ENCODE measurements around the gene CCL19. TPM values are rescaled to one million over a fixed set of nuclear protein-coding genes. Genes with fewer than 3 reads are reported as not detected.

CCL19 gene
- total RNA-seq, 4 donors from 2014 or later: 0.57 to 0.71 TPM; not detected in 2

DNA sequence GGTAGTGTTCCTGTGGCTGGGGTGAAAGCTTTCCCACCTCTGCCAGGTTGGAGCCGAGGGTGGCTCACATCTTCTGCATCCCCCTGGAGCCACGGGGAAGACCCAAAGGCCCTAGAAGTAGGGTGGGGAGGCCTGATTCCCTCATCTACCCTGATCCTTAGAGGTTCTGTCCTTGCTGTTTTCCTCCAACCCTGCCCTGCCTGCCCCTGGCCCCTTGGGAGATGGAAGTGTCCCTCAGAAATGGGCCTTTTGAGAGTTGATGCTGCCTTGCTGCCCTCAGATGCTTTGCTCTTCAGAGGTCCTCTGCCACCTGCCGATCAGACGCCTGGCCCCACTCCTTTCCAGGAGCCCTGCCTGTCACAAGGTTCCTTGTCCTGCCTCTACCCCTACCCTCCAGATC lies 6.3 kb downstream of the CCL19 start:
- no peak for DNase-seq (ENCODE audit: extremely low spot score)
- TF ChIP-seq EP300 (IDR thresholded peaks at IDR 0.05): no peak
- Histone ChIP-seq H3K36me3 (peaks cover 0 to 18% (median 8%) of the 10 kb centered on the region in 4 donors), H3K4me1 (peaks cover 0 to 10% (median 0%) of the 10 kb centered on the region in 4 donors), H3K4me3 (no peak overlapping the region), H3K27ac (replicated peaks in 1 of 4) (no peak overlapping the region), H3K9me3 (no peaks in the 10 kb centered on the region), H3K27me3 (no peaks in the 10 kb centered on the region)
- WGBS: 84% methylated on average over 4 of the region's 4 CpGs
- intact Hi-C loops (cut with DNase I): no loop called here

DNA sequence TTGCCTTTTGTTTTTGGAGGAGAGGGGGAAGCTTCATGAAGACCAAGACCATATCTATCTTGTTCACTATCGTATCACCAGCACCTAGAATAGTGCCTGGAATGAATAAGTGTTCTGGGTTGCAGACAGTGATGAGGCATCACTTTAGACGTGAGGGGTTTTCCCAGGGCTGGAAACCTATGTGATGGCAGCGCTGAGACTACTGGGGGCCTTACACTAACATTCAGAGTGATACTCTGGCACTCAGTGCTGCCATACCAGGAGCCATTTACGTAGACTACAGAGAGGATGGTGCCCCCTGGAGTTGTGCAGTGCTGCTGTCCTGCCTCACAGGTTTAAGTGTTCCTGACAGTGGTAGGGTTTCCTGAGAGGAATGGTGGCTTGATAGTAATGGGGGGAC lies 6.9 kb downstream of the CCL19 start:
- Histone ChIP-seq H3K9me3 (no peaks in the 10 kb centered on the region), H3K4me3 (no peak overlapping the region), H3K4me1 (peaks cover 0 to 10% (median 0%) of the 10 kb centered on the region in 4 donors), H3K27me3 (no peaks in the 10 kb centered on the region), H3K27ac (replicated peaks in 1 of 4) (no peak overlapping the region), H3K36me3 (peaks cover 0 to 18% (median 8%) of the 10 kb centered on the region in 4 donors)
- 90% methylated on average over 4 of the region's 4 CpGs for WGBS
- intact Hi-C loops (cut with DNase I): no loop called here
- TF ChIP-seq CTCF (IDR thresholded peaks at IDR 0.05): no peak
- no peak for TF ChIP-seq POLR2AphosphoS5 (IDR thresholded peaks at IDR 0.05)
- TF ChIP-seq POLR2A (IDR thresholded peaks at IDR 0.05; ENCODE audit: low read depth): no peak
- no peak for TF ChIP-seq EP300 (IDR thresholded peaks at IDR 0.05)
- DNase-seq (ENCODE audit: extremely low spot score): no peak

GRCh38 chr9:34675869-34676268 lies 15.2 kb downstream of the CCL19 start:
- 100% methylated on average over 2 of the region's 2 CpGs for WGBS
- Histone ChIP-seq H3K4me3 (no peak overlapping the region), H3K27ac (replicated peaks in 1 of 4) (no peak overlapping the region), H3K4me1 (no peaks in the 10 kb centered on the region), H3K27me3 (no peaks in the 10 kb centered on the region), H3K9me3 (no peaks in the 10 kb centered on the region), H3K36me3 (peaks cover 0 to 13% (median under 1%) of the 10 kb centered on the region in 4 donors)
- DNase-seq (ENCODE audit: extremely low spot score): no peak
- intact Hi-C loops (cut with DNase I): no loop called here
- TF ChIP-seq CTCF (IDR thresholded peaks at IDR 0.05) (no peak), POLR2A (IDR thresholded peaks at IDR 0.05; ENCODE audit: low read depth) (no peak), POLR2AphosphoS5 (IDR thresholded peaks at IDR 0.05) (no peak), EP300 (IDR thresholded peaks at IDR 0.05) (no peak)

GRCh38 chr9:34675048-34675714 lies 15.9 kb downstream of the CCL19 start:
- DNase-seq (ENCODE audit: extremely low spot score): no peak
- Histone ChIP-seq H3K4me3 (no peak overlapping the region), H3K36me3 (peaks cover 0 to 14% (median 0%) of the 10 kb centered on the region in 4 donors), H3K27ac (replicated peaks in 1 of 4) (no peak overlapping the region), H3K9me3 (no peaks in the 10 kb centered on the region), H3K4me1 (no peaks in the 10 kb centered on the region), H3K27me3 (no peaks in the 10 kb centered on the region)
- TF ChIP-seq EP300 (IDR thresholded peaks at IDR 0.05) (no peak), CTCF (IDR thresholded peaks at IDR 0.05) (peak; percentile 24 to 39 (median 37))
- 44% methylated on average over 10 of the region's 10 CpGs for WGBS
- intact Hi-C loops (cut with DNase I): no loop called here

- no peaks in the 10 kb centered on the region for H3K4me1 ChIP-seq
- 93% methylated on average over 3 of the region's 3 CpGs for WGBS
- DNase-seq (ENCODE audit: extremely low spot score): no peak
- intact Hi-C loops (cut with DNase I): no loop called here
- TF ChIP-seq POLR2AphosphoS5 (IDR thresholded peaks at IDR 0.05): no peak
- TF ChIP-seq CTCF (IDR thresholded peaks at IDR 0.05): no peak
- TF ChIP-seq POLR2A (IDR thresholded peaks at IDR 0.05; ENCODE audit: low read depth): no peak
- no peak for TF ChIP-seq EP300 (IDR thresholded peaks at IDR 0.05)
- no peak overlapping the region for H3K27ac ChIP-seq (replicated peaks in 1 of 4)
- H3K9me3 ChIP-seq: no peaks in the 10 kb centered on the region
- peaks cover 0 to 20% (median 0%) of the 10 kb centered on the region in 4 donors for H3K36me3 ChIP-seq
- H3K27me3 ChIP-seq: no peaks in the 10 kb centered on the region
- H3K4me3 ChIP-seq: no peak overlapping the region
These were observed 16.6 kb downstream of the CCL19 start for GRCh38 chr9:34674440-34674839.

Data from esophagus muscularis mucosa (tissue), 4 donors.